HG03280 (cell line): Measurements from ENCODE around the gene KLHL36.
A peak's percentile ranks its signal among the peaks of the same experiment; 100 is the strongest.
"Not testable (repeated sequence)": the region's sequence is repeated elsewhere in the genome, so short reads cannot be mapped to it uniquely, and the experiment has no call there.

Experiments used
- ATAC-seq: cut with Tn5 transposase; IDR thresholded peaks from one replicate; pipeline ENCODE4 v1.9.1; 2021; ENCODE audit warnings: mild to moderate bottlenecking, moderate library complexity; ENCODE audit not compliant: unreplicated experiment

KLHL36 gene

GRCh38 chr16:84614968-84615813 lies 33.1 kb upstream of the KLHL36 start:
- ATAC-seq: no peak

- no peak for ATAC-seq
Measured at GRCh38 chr16:84616515-84616914, 31.8 kb upstream of the KLHL36 start.

GRCh38 chr16:84617041-84617790 lies 31.1 kb upstream of the KLHL36 start:
- peak; percentile 31 for ATAC-seq

DNA sequence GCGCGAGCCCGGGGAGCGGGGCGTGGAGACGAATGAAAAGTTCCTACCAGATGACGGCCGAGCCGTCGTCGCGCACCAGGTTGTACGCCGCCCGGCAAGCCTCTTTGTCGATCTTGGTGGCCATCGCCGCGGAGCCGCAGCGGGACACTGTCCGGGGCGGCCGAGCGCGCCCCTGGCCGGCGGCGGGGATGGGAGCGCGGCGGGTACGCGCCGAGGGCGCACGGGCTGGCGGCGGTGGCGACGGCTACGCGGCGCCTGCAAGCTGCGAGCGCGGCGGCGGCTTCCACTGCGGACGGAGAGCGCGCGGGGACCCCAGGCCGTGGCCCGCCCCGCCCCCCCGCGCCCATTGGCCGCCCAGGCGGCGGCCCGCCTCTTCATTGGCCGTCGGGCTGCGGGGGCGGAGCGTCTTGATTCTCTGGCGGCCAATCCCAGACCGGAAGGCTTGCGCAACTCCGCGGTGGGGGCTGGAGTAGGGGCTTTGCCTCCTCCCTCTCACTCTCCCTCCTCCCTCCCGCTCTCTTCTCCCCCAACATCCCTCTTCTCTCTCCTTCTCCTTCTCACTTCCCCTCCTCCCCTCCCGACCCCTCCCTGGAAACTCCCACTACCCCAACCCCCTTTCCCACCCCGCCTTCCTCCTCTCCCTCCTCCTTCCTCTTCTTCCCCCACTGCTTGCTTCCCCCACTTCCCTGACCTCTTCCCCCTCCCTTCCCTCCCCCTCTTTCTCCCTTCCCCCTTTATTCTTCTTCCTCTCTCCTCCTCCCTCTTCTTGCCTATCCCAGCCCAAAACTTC lies 30.3 kb upstream of the KLHL36 start, which contains the start of gene COTL1:
Gene COTL1 (minus strand): TSS at position 288 of the 790 bp plus-strand sequence. CDS start 164 bp downstream, at position 124.
- peak; percentile 76 for ATAC-seq

GRCh38 chr16:84618581-84619460 lies 29.5 kb upstream of the KLHL36 start:
- no peak for ATAC-seq

- not testable (repeated sequence) for ATAC-seq
Measured at GRCh38 chr16:84620913-84621312, 27.4 kb upstream of the KLHL36 start.

- no peak for ATAC-seq
Measured at GRCh38 chr16:84625556-84625955, 22.8 kb upstream of the KLHL36 start.

GRCh38 chr16:84628226-84628731 lies 20.0 kb upstream of the KLHL36 start:
- ATAC-seq: no peak

- ATAC-seq: no peak
Measured at GRCh38 chr16:84629580-84629979, 18.7 kb upstream of the KLHL36 start.

DNA sequence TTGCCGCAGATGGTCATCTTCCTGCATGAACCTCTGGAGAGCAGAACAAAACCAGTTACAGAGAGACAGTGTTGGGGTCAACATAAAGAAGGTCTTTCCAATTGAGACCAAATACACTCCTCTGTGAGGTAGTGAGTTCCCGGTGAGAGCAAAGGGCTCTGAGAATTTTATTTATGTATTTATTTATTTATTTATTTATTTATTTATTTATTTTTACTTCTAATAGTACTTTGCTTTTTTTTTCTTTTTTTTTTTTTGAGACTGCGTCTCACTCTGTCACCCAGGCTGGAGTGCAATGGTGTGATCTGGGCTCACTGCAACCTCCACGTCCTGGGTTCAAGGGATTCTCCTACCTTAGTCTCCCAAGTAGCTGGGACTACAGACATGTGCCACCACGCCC lies 18.3 kb upstream of the KLHL36 start:
- ATAC-seq: no peak

DNA sequence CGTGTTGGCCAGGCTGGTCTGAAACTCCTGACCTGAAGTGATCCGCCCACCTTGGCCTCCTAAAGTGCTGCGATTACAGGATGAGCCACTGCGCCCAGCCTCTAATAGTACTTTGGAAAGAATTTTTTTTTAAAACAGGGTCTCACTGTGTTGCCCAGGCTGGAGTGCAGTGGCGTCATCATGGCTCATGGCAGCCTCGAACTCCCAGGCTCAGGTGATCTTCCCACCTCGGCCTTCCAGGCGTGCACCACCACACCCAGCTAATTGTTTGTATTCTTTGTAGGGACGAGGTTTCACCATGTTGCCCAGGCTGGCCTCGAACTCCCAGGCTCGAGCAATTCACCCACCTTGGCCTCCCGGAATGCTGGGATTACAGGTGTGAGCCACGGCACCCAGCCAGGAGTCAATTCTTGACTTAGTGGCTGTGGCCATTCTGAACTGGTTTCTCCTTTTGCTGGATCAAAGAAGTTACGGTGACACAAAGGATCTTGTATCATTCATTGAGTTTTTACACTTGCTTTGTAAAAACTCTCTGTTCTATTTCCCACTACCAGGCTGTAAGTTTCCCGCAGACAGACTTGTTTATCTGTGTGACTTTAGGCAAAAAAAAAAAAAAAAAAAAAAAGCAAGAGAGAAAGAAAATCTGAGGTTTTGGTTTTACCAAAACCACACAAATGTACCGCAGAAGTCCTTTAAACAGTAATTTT lies 17.7 kb upstream of the KLHL36 start:
- no peak for ATAC-seq

DNA sequence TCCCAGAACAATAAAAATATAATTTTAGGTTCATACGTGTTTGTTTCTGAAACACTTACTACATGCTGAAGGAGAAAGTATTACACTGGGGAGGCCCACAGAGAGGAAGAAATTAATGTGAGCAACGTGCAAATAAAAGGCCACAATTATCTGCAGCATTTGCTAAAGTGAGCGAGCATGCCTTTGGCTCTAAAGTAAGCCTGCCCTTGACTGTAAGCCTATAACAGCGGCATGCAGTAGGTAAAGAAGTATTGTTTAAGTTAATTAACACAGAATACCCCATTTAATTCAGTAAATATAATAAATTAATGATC lies 17.2 kb upstream of the KLHL36 start:
- no peak for ATAC-seq

- no peak for ATAC-seq
Measured at GRCh38 chr16:84631886-84632285, 16.4 kb upstream of the KLHL36 start.

GRCh38 chr16:84632862-84633261 lies 15.4 kb upstream of the KLHL36 start:
- ATAC-seq: not testable (repeated sequence)

DNA sequence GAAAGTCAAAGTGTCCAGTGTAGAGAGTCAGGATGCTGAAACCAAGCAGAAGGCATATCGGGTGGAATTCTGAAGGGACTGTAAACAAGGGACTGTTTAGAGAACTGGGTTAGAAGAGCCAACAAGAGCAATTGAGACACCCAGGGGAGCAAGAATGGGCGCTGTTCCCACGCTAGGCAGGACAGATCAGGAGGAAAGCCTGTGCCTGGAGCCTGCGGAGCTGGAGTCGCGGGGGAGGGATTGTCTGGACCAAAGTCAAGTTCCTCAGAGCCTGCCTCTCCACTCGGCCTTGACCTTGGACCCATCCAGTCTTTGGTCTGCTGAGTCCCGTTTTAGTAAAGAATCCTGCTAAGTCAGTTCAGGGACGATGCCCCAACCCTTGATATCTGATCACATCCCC lies 14.7 kb upstream of the KLHL36 start:
- ATAC-seq: no peak

GRCh38 chr16:84635702-84636101 lies 12.6 kb upstream of the KLHL36 start:
- ATAC-seq: no peak

- no peak for ATAC-seq
Measured at GRCh38 chr16:84637709-84638108, 10.6 kb upstream of the KLHL36 start.

GRCh38 chr16:84638231-84638806 lies 10.0 kb upstream of the KLHL36 start:
- ATAC-seq: no peak

DNA sequence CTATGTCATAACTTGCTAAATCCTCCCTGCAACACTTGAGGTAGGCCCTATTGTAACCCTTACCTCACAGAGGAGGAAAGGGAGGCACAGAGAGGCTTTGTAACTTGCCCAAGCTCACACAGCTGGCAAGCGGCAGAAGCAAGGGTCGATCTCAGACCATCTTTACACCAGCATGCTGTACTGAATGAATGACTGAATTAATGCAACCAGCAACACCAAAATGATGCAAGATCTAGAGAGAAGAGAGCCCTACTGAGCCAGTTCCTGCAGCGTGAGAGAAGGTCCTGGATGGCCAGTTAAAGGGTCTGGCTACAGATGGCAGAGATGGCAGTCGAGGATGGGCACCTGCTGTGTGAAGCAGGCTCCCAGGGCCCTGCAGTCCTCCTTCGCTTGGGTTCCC lies 8.2 kb upstream of the KLHL36 start:
- ATAC-seq: no peak
